Endometrial microvascular endothelial cells (primary cell): ENCODE measurements around the gene RALB. TPM values are rescaled to one million over a fixed set of nuclear protein-coding genes. Genes with fewer than 3 reads are reported as not detected.

Experiments used
- in situ Hi-C: cut with HindIII; loops from 2 replicates; pipeline ENCODE4 v1.10.0; 2017; ENCODE audit warnings: low sequenced_read_pairs, low pct_unique_long_range_greater_than_20kb; ENCODE audit errors: inconsistent ontology term
- total RNA-seq: library from RNA; depleted of rRNA; stranded (reverse); fragments of >200 nt; gene quantifications from one replicate; pipeline ENCODE4 v1.2.3, GENCODE V29; 2015; ENCODE audit errors: inconsistent ontology term

Gene RALB
- total RNA-seq, 1 donor from 2014 or later, result 97.3 TPM

DNA sequence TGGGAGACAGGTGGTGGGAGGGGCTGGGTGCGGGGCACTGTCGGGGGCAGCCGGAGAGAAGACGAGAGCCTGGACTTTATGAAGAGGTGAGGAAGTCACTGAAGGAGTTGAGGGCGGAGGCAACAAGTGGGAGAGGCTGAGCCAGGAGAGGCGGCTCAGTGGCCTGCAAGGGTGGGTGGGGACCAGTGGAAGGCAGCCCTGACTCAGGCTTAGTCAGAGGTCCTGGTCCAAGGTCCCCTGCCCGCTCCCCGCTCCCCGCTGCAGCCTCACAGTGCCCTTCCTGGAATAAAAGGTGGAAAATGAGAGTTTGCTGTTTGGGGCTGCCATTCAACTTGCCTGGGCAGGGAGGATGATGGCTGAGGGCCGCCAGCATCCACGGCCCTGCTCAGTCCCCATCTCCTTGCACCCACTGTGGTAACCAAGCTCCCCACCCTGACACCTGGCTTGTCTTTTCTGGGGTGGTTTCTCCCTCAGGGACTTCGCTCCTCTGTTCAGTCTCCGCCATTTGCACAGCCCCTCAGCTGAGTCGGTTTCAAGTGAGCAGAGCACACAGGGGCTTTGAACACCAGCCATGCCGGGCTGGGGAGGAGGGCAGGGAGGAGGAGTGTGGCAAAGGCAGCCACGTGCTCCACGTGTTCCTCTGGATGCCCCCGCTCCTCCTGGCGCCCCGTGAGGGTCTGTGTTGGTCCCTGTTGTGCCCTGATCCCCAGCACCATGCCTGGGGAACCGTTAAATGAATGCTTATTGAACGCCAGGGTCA lies 13.7 kb upstream of the RALB start:
- in situ Hi-C loops, result no loop called here

GRCh38 chr2:120239488-120240287 lies 13.0 kb upstream of the RALB start:
- in situ Hi-C loops, result no loop called here

- in situ Hi-C loops, result no loop called here
Measured at GRCh38 chr2:120240901-120241429, 11.7 kb upstream of the RALB start.

DNA sequence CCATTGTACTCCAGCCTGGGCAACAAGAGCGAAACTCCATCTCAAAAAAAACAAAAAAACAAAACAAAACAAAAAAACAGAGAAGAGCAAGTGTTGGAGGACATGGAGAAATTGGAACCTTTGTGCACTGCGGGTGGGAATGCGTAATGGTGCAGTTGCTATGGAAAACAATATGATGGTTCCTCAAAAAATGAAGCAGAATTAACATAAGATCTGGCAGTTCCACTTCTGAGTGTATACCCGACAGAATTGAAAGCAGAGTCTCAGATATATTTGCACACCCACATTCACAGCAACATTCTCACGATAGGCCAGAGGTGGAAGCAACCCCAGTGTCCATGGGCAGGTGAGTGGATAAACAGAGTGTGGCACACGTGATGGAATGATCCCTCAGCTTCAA lies 11.0 kb upstream of the RALB start:
- in situ Hi-C loops, result no loop called here

DNA sequence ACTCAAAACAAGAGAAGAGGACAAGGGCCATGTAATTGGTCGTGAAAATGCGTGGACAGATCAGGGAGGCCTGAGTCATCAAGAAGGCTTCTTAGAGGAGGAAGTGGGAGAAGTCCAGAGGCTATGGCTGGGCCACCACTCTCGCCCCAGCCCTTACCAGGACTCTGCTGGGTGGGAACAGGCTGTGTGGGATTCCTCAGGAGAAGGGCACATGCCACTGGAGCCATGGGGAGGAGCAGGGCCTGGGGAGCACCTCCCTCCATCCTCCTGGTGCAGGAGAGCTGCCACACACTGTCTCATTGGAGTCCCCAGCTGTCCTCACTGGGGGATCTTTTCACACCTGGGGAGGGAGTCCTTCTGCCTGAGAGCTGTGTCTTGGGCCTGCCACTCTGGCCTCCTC lies 9.4 kb upstream of the RALB start:
- in situ Hi-C loops, result no loop called here

DNA sequence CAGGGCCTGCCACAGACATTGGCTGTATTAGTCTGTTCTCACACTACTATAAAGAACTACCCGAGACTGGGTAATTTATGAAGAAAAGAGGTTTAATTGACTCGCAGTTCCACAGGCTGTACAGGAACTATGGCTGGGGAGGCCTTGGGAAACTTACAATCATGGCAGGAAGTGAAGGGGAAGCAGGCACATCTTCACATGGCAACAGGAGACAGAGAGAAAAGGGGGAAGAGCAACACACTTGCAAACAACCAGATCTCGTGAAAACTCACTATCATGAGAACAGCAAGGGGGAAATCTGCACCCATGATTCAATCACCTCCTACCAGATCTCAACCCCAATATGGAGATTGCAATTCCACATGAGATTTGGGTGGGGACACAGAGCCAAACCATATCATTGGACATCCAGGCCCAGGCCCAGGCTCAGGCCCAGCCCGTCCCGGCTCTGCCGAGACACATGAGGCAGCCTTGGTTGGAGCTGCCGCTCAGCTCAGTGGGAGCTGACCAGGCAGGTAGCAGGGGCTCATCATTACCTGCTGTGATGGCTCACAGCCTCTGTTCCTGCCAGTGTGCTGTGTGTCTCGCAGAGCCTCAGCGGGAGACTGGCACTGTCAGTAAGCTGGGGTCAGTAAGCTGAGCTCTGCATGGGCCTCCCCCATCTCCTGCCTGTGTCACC lies 8.6 kb upstream of the RALB start:
- in situ Hi-C loops, result no loop called here

DNA sequence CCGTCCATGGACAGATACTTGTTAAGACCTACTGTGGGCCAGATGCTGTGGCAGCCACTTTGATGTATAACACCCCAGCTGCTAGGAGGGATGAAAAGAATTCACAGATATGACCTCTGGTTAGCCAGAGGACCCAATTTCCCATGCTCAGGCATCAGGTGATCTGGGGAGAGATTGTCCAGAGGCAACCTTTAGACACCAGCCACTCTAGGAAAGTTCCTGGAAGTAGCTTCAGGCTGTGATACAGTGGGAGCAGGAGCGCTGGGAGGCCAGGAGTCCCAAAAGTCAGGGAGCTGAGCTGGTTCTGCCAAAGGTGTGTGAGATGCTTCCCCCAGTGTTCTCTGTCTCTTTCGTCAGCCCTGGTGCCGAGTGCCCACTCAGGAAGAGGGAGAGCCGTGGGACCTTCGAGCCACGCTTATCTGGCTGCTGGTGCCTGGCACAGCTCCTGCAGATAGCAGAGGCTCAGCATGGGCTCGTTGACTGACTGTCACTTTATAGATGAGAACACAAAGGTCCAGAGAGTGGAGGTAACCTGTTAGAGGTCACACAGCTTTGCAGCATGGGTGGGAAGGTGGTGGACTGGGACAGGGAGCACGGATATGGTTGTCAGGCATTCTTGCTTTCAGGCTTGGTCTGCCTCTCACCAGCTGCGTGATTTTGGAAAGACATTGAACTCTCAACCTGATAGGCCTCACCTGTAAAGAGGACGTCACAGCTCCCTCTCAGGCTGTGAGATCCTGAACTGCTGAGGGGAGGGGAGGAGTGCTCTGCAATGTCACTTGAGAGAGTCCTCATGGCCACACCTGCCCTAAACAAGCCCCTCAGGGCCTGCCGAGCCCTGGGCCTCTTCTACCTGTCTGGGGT lies 7.8 kb upstream of the RALB start:
- in situ Hi-C loops, result no loop called here

GRCh38 chr2:120245520-120246332 lies 6.9 kb upstream of the RALB start:
- in situ Hi-C loops, result no loop called here

DNA sequence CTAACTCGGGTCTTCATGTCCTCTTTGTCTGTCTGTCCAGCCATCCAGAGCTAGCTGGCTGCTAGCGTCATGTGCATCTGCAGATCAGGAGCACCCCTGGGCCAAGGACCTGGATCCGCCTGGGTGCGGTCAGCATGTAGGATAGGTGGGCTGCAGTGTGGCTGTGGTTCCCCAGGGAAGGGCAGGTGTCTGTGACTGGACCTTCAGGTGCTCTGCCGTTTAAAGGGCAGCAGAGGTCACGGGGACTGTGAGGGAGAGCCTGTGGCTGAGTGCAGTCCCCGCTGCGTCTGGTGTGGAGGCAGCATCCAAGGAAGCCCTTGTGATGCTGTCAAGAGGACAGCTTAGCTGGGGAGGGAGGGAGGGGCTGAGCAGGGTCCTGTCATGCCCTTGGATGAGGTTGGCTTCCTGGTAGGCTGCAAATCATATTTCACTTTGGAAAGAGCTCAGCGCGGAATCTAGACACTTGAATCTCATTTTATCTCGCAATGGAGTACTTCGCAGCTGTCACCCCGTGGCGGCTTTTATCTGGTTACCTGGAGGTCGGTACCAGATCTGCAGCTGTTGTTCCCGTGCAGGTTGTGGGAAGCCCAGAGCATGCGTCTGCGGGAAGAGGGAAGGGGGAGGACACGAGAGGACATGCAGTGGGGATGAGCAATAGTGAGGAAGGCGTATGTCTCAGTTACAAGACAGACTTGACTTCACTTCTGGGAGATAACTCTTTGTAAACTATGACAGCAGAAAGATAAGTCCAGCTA lies 5.9 kb upstream of the RALB start:
- in situ Hi-C loops, result no loop called here

DNA sequence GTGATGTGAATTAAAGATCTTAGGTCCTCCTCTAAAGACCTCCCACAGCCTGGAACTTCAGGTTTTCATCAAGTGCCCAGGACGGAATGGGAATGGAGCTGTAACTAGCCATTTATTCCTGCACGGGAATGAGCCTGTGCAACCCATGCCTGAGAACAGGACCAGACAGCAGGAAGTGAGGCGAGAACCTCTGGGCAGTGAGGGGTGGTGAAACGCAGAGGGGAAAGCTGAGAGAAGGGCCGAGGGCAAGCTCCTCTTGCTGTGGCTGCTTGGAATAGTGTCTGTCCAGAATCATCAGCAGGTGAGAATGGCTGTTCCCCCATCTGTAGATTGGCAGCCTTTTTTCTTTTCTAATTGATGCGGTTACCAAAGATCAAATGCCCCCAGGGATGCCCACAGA lies 4.8 kb upstream of the RALB start:
- in situ Hi-C loops, result no loop called here

DNA sequence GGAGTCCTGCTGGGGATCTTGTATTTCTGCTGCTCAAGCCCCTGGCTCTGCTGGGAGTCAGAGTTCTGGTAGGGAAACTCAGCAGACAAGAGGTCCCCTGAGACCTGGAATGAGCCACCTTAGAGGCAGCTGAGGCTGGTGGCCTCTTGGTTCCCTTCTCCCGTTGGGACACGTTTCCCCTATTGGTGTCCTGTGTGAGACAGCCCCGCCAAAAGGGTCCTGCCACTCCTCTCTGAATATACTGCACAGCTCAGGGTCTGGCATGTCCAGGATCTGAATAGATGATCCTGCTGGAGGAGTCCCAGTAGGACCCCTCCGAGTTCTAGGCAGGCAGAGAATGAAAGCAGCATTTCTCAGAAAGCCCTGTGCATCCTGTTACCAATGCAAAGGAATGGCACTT lies 2.0 kb upstream of the RALB start:
- in situ Hi-C loops, result no loop called here

DNA sequence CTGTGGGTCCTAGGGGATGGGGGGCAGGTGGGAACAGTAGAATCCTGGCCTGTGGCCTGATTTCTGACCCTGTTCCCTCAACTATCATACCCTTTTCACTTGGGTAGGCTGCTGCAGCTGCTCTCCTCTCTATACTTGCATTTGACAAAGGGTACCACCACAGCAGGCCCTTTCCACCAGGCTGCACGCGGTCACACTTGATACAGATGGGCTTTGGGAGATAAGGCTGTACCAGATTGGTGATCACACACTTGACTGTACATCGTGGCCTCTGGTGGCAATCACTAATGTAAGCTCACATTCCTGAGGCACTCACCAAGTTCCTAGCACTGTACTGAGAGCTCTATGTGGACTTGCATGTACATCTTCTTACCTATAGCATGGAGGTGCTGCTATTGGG lies 1.6 kb upstream of the RALB start:
- in situ Hi-C loops, result no loop called here

DNA sequence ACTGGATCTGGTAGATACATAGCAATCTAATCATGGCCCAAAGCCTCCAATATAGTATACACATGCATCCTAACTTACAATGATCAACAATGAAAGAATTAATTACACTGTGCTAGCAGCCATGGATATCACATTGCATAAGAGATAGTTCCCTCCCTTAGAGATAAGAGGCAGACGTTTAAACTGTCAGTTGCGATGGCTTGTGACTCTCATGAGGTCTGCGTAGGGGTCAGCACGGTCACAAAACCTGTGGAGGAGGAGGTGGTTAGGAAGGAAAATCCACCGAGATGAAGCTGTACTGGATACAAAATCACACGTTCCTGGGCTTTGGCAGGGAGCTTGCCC lies 800 bp upstream of the RALB start:
- in situ Hi-C loops, result no loop called here

DNA sequence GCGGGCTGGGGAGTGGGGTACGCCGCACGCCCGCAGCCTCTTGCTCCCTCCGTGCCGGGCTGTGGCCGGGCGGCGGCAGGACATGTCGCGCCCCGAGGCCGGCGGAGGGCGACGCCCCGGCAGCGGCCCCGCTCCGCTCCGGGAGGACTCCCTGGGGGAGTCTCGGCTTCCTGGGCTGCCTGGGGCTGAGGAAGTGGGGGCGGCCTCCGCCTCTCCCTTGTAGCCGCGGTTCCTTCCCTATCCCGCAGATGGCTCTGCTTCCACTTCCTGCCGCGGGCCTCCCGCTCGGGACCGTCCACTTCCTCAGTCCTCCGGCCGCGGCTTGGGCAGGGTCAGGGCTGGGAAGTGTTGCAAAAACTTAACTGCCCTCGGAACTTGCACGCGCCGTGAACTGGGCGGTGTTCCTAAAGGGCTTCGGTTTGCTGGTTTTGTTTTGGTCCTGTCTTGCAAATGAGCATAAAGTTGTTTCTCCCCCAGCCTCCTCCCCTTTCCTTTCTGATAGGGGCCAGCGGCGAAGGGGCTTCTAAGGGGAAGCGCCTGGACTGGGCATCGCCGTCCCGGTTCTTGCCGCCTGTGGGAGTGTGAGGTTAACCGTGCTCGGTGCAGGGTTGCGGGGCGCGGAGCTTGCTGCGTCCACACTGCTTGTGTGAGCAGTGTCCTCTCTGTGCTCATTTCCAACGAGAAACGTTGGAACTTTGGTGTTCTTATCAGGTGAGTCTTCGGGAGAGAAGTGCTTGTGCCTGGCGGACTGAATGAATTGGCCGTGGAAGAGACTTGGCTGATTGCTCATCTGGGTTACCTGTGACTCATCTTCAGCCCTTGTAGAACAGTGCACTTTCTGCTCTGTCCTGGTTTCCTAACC lies 600 bp downstream of the RALB start:
- in situ Hi-C loops, result no loop called here

DNA sequence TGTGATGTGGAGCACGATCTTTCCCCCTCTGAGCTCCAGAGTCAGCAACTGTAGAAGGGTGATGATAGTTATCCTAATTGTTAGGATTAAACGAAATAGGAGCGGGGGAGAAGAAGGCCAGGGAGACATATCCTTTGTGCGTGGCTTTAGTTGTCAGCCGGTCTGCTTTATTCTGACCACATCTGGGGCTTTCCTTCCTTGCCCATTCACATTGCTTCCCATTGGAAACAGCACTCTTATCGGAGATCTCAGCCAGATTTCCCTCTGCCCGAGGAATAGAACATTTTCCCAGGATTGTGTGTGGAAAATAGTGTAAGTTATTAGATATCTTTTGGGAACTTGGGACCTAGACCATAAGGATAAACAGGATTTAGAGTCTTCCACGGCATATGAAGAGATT lies 1.5 kb downstream of the RALB start:
- in situ Hi-C loops, result no loop called here

DNA sequence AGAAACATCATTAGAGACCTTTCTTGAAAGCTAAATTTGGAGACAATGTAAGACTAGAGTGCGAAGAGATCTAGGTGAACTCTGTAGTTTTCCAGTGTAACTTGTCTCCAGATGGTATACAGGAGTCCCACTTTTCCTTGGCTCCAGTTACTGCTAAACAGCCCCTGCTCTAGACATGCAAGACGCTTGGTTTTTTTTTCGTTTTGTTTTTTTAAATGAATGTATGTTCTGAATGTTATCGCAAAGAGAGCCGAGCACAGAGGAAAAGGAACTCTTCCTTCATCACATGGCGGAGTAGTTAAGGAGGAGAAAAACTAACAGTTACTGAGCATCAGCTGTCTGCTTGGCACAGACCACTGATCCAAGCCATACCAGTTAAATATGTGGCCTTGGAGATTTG lies 2.4 kb downstream of the RALB start:
- in situ Hi-C loops, result no loop called here
